Measurements from ENCODE around the gene PITPNC1. TPM values are rescaled to one million over a fixed set of nuclear protein-coding genes. Genes with fewer than 3 reads are reported as not detected.

The PITPNC1 gene
- polyA plus RNA-seq, 1 of the 3 experiments (the other 2 are of a cell fraction) = 18.4 TPM

GRCh38 chr17:67623767-67624166 is 246.7 kb downstream of the PITPNC1 start:
- Histone ChIP-seq H3K4me1 (ENCODE audit: control insufficient read depth in 1 of 2, insufficient read depth in 2 of 2, low read depth in 1 of 2, low read length in 1 of 2) (peaks cover 0 to 4% of the 10 kb centered on the region in 2 experiments; a peak in 1 of 4 replicates), H3K9ac (no peak overlapping the region), H3K4me2 (no peak overlapping the region), H2AFZ (ENCODE audit: low read depth) (no peak overlapping the region), H3K79me2 (ENCODE audit: insufficient read depth) (no peaks in the 10 kb centered on the region), H3F3A (replicated peaks; ENCODE audit: insufficient read depth) (peaks cover 4% of the 10 kb centered on the region), H3K36me3 (replicated peaks in 1 of 2; ENCODE audit: control insufficient read depth in 1 of 2, insufficient read depth in 2 of 2, low read length in 1 of 2) (peaks cover 0 to 3% of the 10 kb centered on the region in 2 experiments), H3K27ac (ENCODE audit: low read depth in 2 of 2, low read length in 1 of 2) (no peak overlapping the region), H3K9me2 (no peaks in the 10 kb centered on the region), H3K9me3 (no peaks in the 10 kb centered on the region), H4K20me1 (ENCODE audit: insufficient read depth) (no peaks in the 10 kb centered on the region), H3K27me3 (ENCODE audit: insufficient read depth) (no peaks in the 10 kb centered on the region), H3K4me3 (ENCODE audit: low read depth in 2 of 2, low read length in 1 of 2) (no peak overlapping the region)
- DNase-seq = no peak
- TF ChIP-seq RCOR1 (IDR thresholded peaks at IDR 0.05; ENCODE audit: low read length) (no peak), ZBTB33 (IDR thresholded peaks at IDR 0.05; ENCODE audit: borderline replicate concordance, low read depth) (no peak), TEAD4 (IDR thresholded peaks at IDR 0.05; ENCODE audit: borderline replicate concordance, insufficient read depth) (no peak), IRF3 (IDR thresholded peaks at IDR 0.05; ENCODE audit: low read depth, low read length) (no peak), TAF1 (IDR thresholded peaks at IDR 0.05; ENCODE audit: borderline replicate concordance, low read depth, low read length) (no peak), ELF1 (IDR thresholded peaks at IDR 0.05) (no peak), TCF12 (IDR thresholded peaks at IDR 0.05) (no peak), EZH2phosphoT487 (IDR thresholded peaks at IDR 0.05; ENCODE audit: borderline replicate concordance, low read depth) (no peak), USF1 (IDR thresholded peaks at IDR 0.05; ENCODE audit: borderline replicate concordance, low read depth) (no peak), MXI1 (IDR thresholded peaks at IDR 0.05; ENCODE audit: low read depth, low read length) (no peak), FOSL2 (IDR thresholded peaks at IDR 0.05; ENCODE audit: borderline replicate concordance, low read depth) (no peak)
- ChIA-PET POLR2A (interaction anchor here (1.3 kb wide), 1 partner anchor 248 kb away, joined by 3 read pairs; no protein-coding TSS in a partner anchor), CTCF (interaction anchor here (1.0 to 3.6 kb wide), 6 partner anchors 8 to 249 kb away, joined by 3 to 16 read pairs (median 5); partner anchors contain the start of gene PITPNC1)
- 80% methylated on average over 2 of the region's 2 CpGs for WGBS (ENCODE audit: low lambda C conversion rate)

GRCh38 chr17:67624886-67625656 is 248.0 kb downstream of the PITPNC1 start:
- no peaks in the 10 kb centered on the region for H3K9me2 ChIP-seq
- H3K27ac ChIP-seq (ENCODE audit: low read depth in 2 of 2, low read length in 1 of 2) = no peak overlapping the region
- peaks cover 0 to 4% of the 10 kb centered on the region in 2 experiments; a peak in 1 of 4 replicates for H3K4me1 ChIP-seq (ENCODE audit: control insufficient read depth in 1 of 2, insufficient read depth in 2 of 2, low read depth in 1 of 2, low read length in 1 of 2)
- H3K79me2 ChIP-seq (ENCODE audit: insufficient read depth) = no peaks in the 10 kb centered on the region
- ChIA-PET CTCF (interaction anchor here (1.1 to 3.6 kb wide), 2 partner anchors 11 to 251 kb away, joined by 3 to 16 read pairs; no protein-coding TSS in a partner anchor), POLR2A (no interaction called here)
- no peak overlapping the region for H3K4me3 ChIP-seq (ENCODE audit: low read depth in 2 of 2, low read length in 1 of 2)
- H2AFZ ChIP-seq (ENCODE audit: low read depth) = no peak overlapping the region
- no peaks in the 10 kb centered on the region for H3K9me3 ChIP-seq
- no peaks in the 10 kb centered on the region for H4K20me1 ChIP-seq (ENCODE audit: insufficient read depth)
- H3K4me2 ChIP-seq = no peak overlapping the region
- no peaks in the 10 kb centered on the region for H3K27me3 ChIP-seq (ENCODE audit: insufficient read depth)
- peaks cover 4% of the 10 kb centered on the region for H3F3A ChIP-seq (replicated peaks; ENCODE audit: insufficient read depth)
- DNase-seq = no peak
- H3K9ac ChIP-seq = no peak overlapping the region
- peaks cover 0 to 3% of the 10 kb centered on the region in 2 experiments for H3K36me3 ChIP-seq (replicated peaks in 1 of 2; ENCODE audit: control insufficient read depth in 1 of 2, insufficient read depth in 2 of 2, low read length in 1 of 2)
- 92% methylated on average over 11 of the region's 11 CpGs for WGBS (ENCODE audit: low lambda C conversion rate)
- no peak for TF ChIP-seq CTCF (IDR thresholded peaks at IDR 0.05)
- TF ChIP-seq RCOR1 (IDR thresholded peaks at IDR 0.05; ENCODE audit: low read length) = no peak
- no peak for TF ChIP-seq MXI1 (IDR thresholded peaks at IDR 0.05; ENCODE audit: low read depth, low read length)
- no peak for TF ChIP-seq RXRA (IDR thresholded peaks at IDR 0.05; ENCODE audit: borderline replicate concordance, low read depth)
- no peak for TF ChIP-seq RFX5 (IDR thresholded peaks at IDR 0.05; ENCODE audit: low read length)
- no peak for TF ChIP-seq TEAD4 (IDR thresholded peaks at IDR 0.05; ENCODE audit: borderline replicate concordance, insufficient read depth)
- no peak for TF ChIP-seq RAD21 (IDR thresholded peaks at IDR 0.05; ENCODE audit: low read length)
- no peak for TF ChIP-seq SIN3A (IDR thresholded peaks at IDR 0.05; ENCODE audit: borderline replicate concordance, low read depth, low read length)
- no peak for TF ChIP-seq FOSL2 (IDR thresholded peaks at IDR 0.05; ENCODE audit: borderline replicate concordance, low read depth)
- no peak for TF ChIP-seq FOXM1 (IDR thresholded peaks at IDR 0.05; ENCODE audit: low read depth)
- no peak for TF ChIP-seq GATA2 (CRISPR knock-in tag; IDR thresholded peaks at IDR 0.05)
- no peak for TF ChIP-seq PBX3 (IDR thresholded peaks at IDR 0.05)
- no peak for TF ChIP-seq TAF1 (IDR thresholded peaks at IDR 0.05; ENCODE audit: borderline replicate concordance, low read depth, low read length)
- no peak for TF ChIP-seq TCF12 (IDR thresholded peaks at IDR 0.05)
